Calu3 (cell line): ENCODE measurements around the gene SKI. TPM values are rescaled to one million over a fixed set of nuclear protein-coding genes. Genes with fewer than 3 reads are reported as not detected.
"Not testable (repeated sequence)": the region's sequence is repeated elsewhere in the genome, so short reads cannot be mapped to it uniquely, and the experiment has no call there.

ENCODE experiments used
- BruUV-seq: library from RNA; stranded (reverse); fragments of 400-500 nt; replicated peaks from 2 replicates; lab custom pipeline; 2021; lab: Mats Ljungman, UMichigan
- CTCF ChIA-PET: fragments of 300-600 bp; sonication (Branson Sonifier 250); formaldehyde crosslinking; loops from one replicate; lab custom pipeline; 2022; ENCODE audit warnings: antibody characterized with exemption; lab: Charles Lee
- DNase-seq: peaks from one replicate; pipeline ENCODE4 v3.0.0; 2022
- H3K27ac Mint-ChIP-seq: one replicate; pipeline ENCODE4 v1.8.0; 2022; ENCODE audit warnings: mixed read lengths; ENCODE audit not compliant: unreplicated experiment
- H3K27me3 Mint-ChIP-seq: one replicate; pipeline ENCODE4 v1.8.0; 2022; ENCODE audit warnings: mixed read lengths; ENCODE audit not compliant: unreplicated experiment
- H3K36me3 Mint-ChIP-seq: one replicate; pipeline ENCODE4 v1.8.0; 2022; ENCODE audit warnings: mild to moderate bottlenecking, moderate library complexity, mixed read lengths; ENCODE audit not compliant: insufficient read depth, unreplicated experiment
- H3K4me1 Mint-ChIP-seq: one replicate; pipeline ENCODE4 v1.8.0; 2022; ENCODE audit warnings: mild to moderate bottlenecking, low read depth, mixed read lengths; ENCODE audit not compliant: unreplicated experiment
- H3K4me3 Mint-ChIP-seq: one replicate; pipeline ENCODE4 v1.8.0; 2022; ENCODE audit warnings: mild to moderate bottlenecking, low read depth, moderate library complexity, mixed read lengths; ENCODE audit not compliant: unreplicated experiment
- H3K9me3 Mint-ChIP-seq: one replicate; pipeline ENCODE4 v1.8.0; 2022; ENCODE audit warnings: low read depth, mixed read lengths; ENCODE audit not compliant: unreplicated experiment
- intact Hi-C: fragments of 100-400 bp; cut with micrococcal nuclease; formaldehyde crosslinking; loops from one replicate; pipeline ENCODE4 v1.10.0; 2022; ENCODE audit not compliant: unreplicated experiment
- total RNA-seq: library from RNA; stranded (reverse); gene quantifications from 2 replicates; pipeline ENCODE4 v1.2.3, GENCODE V29; 2022
- TF ChIP-seq, protein P1 (sequence below): fragments of 200-600 bp; IDR thresholded peaks from one replicate; pipeline ENCODE4 v1.8.0; 2022; ENCODE audit warnings: antibody characterized with exemption; ENCODE audit not compliant: unreplicated experiment

The SKI gene
- total RNA-seq, 1 experiment from 2014 or later, result 33.8 TPM

DNA sequence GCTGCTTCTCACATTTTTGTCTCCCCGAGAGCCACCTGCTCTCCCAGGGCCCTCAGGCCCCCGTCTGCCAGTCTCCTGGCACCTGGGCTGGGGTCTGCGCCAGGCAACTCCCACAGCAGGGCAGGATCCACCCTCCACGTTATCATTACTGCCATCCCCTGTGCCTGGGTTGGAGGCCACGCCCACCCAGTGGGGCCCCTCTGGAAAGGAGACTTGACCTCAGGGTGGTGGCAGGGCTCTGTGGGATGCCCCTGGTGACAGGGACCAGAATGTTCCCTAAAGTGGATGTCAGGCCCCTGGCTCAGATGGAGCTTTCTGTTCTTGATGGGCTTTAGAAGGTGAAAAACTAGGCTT lies 66.6 kb downstream of the SKI start:
- DNase-seq, result no peak
- intact Hi-C loops, result no loop called here
- TF ChIP-seq, protein P1, sequence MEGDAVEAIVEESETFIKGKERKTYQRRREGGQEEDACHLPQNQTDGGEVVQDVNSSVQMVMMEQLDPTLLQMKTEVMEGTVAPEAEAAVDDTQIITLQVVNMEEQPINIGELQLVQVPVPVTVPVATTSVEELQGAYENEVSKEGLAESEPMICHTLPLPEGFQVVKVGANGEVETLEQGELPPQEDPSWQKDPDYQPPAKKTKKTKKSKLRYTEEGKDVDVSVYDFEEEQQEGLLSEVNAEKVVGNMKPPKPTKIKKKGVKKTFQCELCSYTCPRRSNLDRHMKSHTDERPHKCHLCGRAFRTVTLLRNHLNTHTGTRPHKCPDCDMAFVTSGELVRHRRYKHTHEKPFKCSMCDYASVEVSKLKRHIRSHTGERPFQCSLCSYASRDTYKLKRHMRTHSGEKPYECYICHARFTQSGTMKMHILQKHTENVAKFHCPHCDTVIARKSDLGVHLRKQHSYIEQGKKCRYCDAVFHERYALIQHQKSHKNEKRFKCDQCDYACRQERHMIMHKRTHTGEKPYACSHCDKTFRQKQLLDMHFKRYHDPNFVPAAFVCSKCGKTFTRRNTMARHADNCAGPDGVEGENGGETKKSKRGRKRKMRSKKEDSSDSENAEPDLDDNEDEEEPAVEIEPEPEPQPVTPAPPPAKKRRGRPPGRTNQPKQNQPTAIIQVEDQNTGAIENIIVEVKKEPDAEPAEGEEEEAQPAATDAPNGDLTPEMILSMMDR, result no peak
- no TSS peak for BruUV-seq
- Mint-ChIP-seq H3K9me3 (no peaks in the 10 kb centered on the region), H3K4me3 (no peak overlapping the region), H3K4me1 (peaks cover 7% of the 10 kb centered on the region), H3K27me3 (no peaks in the 10 kb centered on the region), H3K27ac (no peak overlapping the region), H3K36me3 (no peaks in the 10 kb centered on the region)
- CTCF ChIA-PET, result no interaction called here

DNA sequence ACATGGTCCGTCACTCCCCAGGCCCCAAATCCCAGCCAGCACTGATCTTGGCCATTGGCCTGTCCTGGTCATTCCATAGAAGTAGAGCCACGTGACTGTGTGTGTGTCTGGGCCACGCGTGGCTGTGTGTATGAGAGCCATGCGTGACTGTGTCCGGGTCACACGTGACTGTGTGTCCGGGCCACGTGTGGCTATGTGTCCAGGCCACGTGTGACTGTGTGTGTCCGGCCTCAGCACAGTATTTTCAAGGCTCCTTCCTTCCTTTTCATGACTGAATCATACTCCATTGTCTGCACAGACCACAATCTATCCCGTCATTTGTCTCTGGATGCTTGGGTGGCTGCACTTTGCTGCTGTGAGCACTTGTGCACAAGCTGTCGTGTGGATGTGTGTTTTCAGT lies 67.4 kb downstream of the SKI start:
- intact Hi-C loops, result no loop called here
- no peak for DNase-seq
- CTCF ChIA-PET, result no interaction called here
- Mint-ChIP-seq H3K4me1 (peaks cover 7% of the 10 kb centered on the region), H3K27me3 (no peaks in the 10 kb centered on the region), H3K9me3 (no peaks in the 10 kb centered on the region), H3K27ac (no peak overlapping the region), H3K4me3 (no peak overlapping the region), H3K36me3 (no peaks in the 10 kb centered on the region)
- no TSS peak for BruUV-seq
- TF ChIP-seq, protein P1, result no peak

DNA sequence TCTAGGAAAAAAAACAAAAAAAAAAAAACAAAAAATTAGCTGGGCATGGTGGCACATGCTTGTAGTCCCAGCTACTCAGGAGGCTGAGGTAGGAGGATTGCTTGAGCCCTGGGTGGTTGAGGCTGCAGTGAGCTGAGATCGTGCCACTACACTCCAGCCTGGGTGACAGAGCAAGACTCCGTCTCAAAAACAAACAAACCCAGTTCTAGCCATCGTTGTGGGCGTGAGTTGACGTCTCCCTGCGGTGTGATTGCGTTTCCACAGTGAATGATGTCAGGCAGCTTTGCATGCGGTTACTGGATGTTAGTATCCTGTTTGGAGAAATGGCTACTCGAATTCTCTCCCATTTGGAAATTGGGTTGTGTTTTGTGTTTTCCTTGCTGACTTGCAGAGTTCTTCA lies 68.1 kb downstream of the SKI start:
- H3K4me3 Mint-ChIP-seq, H3K36me3 Mint-ChIP-seq, H3K9me3 Mint-ChIP-seq, H3K4me1 Mint-ChIP-seq, DNase-seq, H3K27ac Mint-ChIP-seq, BruUV-seq, H3K27me3 Mint-ChIP-seq, intact Hi-C loops: not testable (repeated sequence)
- CTCF ChIA-PET, result interaction anchor here (0.5 kb wide), 1 partner anchor 44 kb away, joined by 3 read pairs; no protein-coding TSS in a partner anchor

DNA sequence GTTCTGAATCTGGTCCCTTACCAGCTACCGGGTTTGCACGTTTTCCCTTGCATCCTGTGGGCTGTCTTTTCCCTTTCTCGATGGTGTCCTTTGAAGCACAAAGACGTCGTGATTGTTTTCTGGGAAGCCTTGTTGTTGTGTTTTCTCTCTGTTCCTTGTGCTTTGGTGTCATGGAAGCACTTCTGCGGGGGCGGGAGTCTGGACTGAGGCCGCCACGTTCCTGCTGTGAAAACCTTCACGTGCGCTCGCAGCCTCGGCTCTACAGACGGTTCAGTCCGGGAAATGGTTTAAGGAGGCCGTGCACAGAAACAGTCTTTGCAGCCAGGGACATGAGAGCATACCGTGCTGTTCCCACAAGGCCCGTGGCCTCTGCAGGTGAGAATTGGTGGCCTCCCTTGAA lies 68.5 kb downstream of the SKI start:
- intact Hi-C loops, result no loop called here
- DNase-seq, result no peak
- H3K4me3 Mint-ChIP-seq, result no peak overlapping the region
- no peak overlapping the region for H3K27ac Mint-ChIP-seq
- no TSS peak for BruUV-seq
- H3K27me3 Mint-ChIP-seq, result no peaks in the 10 kb centered on the region
- H3K9me3 Mint-ChIP-seq, result no peaks in the 10 kb centered on the region
- peaks cover 7% of the 10 kb centered on the region for H3K4me1 Mint-ChIP-seq
- no peaks in the 10 kb centered on the region for H3K36me3 Mint-ChIP-seq
- TF ChIP-seq, protein P1, result no peak
- CTCF ChIA-PET, result interaction anchor here (0.5 kb wide), 1 partner anchor 43 kb away, joined by 3 read pairs; no protein-coding TSS in a partner anchor

DNA sequence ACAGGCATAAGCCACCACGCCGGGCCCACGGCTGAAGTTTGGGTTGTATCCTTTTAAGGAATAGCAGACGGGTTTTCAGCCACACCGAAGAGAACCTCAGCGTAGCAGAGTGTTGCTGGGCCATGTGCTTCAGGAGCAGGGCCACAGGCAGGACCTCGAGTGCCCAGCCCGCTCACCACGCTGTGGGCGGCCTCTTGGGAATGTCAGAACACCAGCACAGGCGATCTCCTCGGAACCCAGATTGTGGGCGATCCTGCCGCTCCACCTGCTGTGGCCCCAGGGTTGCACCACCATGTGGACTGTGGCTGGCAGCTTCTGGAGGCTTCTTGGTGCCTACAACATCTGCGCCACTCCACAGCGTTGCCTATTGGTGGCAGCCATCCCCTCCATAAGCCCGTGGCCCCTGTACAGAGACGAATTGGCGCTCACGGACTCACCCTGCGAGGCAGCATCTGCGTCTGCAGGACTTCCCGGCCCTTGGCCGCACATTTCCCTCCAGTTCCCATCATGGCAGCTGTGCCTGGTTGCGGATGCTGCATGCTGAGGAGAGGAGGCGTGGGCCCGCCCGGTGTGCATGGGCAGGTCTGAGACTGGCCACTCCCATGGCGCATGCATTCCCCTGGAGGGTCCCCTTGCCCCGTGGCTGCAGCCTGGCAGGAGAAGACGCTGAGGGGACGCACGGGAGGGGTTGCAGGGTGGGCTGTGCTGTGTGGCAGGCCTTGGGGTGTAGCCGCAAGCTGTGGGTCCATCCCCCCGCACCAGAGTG lies 69.3 kb downstream of the SKI start:
- CTCF ChIA-PET, result no interaction called here
- Mint-ChIP-seq H3K27me3 (no peaks in the 10 kb centered on the region), H3K9me3 (no peaks in the 10 kb centered on the region), H3K27ac (no peak overlapping the region), H3K4me1 (peaks cover 7% of the 10 kb centered on the region), H3K4me3 (no peak overlapping the region), H3K36me3 (no peaks in the 10 kb centered on the region)
- TF ChIP-seq, protein P1, result no peak
- BruUV-seq, result no TSS peak
- no peak for DNase-seq
- intact Hi-C loops, result no loop called here
